Muscle of back (tissue), 11 donors: ENCODE data around the gene MT3. TPM values are rescaled to one million over a fixed set of nuclear protein-coding genes. Genes with fewer than 3 reads are reported as not detected.
"Not testable (repeated sequence)": the region's sequence is repeated elsewhere in the genome, so short reads cannot be mapped to it uniquely, and the experiment has no call there.

ENCODE experiments used
- DNase-seq, 3 donors: peaks; one replicate each; pipeline versions ENCODE4 v3.0.0 to v3.0.0-alpha.2; 2013
- polyA plus RNA-seq, 10 donors: library from polyadenylated mRNA; unstranded; fragments of 120-200 nt; gene quantifications; one replicate each; pipeline ENCODE4 v1.2.1, GENCODE V29; 2013; ENCODE audit not compliant: insufficient read length in 10 of 10

The MT3 gene
- polyA plus RNA-seq, 10 donors = 2.6 to 31.5 (median 19.6) TPM

DNA sequence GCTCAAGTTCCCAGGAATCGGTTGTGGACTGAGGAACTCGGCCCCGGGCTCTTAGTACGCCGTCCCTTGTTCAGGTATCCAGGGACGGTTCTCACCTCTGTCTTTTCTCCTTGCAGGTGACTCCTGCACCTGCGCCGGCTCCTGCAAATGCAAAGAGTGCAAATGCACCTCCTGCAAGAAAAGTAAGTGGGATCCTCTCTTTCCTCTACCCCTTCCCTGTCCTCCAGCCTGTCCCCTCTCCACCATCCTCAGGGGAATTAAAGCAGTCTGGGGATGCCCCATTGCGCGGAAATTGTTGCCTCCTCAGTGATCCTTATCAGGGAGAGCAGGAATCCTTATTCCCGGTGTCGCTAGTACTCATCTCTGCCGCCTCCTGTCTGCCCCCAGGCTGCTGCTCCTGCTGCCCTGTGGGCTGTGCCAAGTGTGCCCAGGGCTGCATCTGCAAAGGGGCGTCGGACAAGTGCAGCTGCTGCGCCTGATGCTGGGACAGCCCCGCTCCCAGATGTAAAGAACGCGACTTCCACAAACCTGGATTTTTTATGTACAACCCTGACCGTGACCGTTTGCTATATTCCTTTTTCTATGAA lies 19.6 kb downstream of the MT3 start:
- no peak for DNase-seq

DNA sequence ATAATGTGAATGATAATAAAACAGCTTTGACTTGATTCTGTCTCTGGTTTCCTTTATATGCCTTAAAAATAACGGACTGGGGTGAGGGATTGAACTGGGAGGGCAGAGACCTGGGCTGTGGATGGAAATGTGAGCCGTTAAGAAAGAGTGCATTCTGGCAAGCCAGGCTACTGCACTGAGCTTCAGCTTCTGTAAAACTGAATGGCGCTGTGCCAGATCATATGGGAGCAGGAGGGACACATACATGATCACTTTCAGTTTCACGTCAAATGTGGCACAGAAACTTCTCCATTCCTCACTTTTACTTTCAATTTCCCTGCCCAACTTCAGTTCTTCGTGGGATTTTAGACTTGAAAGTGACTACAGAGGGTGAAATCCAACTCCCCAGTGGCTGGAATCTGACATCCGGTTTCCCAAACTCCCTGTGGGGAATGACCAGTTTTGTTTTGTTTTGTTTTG lies 20.2 kb downstream of the MT3 start:
- peak in 2 of 3 donors; percentile 81 to 89 for DNase-seq

- DNase-seq = peak in 2 of 3 donors; percentile 22 to 56
Observed at GRCh38 chr16:56610017-56610608, 20.8 kb downstream of the MT3 start.

- peak in 1 of 3 donors; percentile 43 for DNase-seq
Observed at GRCh38 chr16:56610609-56611111, 21.3 kb downstream of the MT3 start.

- peak in 1 of 3 donors; percentile 37 for DNase-seq
Observed at GRCh38 chr16:56611281-56611833, 22.0 kb downstream of the MT3 start.

DNA sequence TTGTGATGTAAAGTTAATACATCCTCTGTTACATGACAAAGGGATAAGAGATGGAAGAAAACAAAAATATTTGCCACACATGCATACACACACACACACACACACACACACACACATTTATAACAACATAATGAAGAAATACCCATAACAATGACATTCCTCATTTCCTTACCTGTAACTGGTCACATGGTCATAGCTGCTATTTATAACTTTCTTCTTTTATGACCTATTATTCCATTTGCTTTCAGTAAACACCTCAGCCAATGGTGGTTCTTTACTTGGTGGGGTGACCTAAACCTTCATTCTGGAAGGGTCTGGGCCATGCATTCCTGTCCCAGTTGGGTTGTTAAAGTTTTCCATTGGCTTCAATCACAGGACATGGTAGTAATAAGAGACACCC lies 24.4 kb downstream of the MT3 start:
- DNase-seq = no peak

DNA sequence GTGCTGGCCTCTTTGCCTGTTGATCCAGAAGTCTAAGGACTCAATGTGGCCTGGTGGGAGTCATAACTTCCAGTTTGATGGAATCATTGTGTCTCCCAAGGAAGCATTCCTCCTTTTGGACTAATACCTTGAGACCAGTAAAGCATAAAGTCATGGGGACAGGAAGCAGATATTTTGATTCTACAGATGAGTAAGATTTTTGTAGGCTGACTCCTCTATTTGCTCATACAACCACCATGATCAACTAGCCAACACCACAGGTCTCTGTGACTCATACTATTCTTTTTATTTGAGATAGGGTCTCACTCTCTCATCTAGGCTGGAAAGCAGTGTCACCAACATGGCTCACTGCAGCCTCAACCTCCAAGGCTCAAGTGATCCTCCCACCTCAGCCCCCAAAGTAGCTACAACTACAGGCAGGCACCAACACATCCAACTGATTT lies 25.2 kb downstream of the MT3 start:
- peak in 1 of 3 donors; percentile 55 for DNase-seq

- no peak for DNase-seq
Observed at GRCh38 chr16:56615353-56615752, 26.0 kb downstream of the MT3 start.

GRCh38 chr16:56616608-56617211 lies 27.4 kb downstream of the MT3 start:
- no peak for DNase-seq

- DNase-seq = peak; percentile 64 to 85 (median 69)
Observed at GRCh38 chr16:56617212-56618085, 28.1 kb downstream of the MT3 start.

- DNase-seq = no peak
Observed at GRCh38 chr16:56618138-56618537, 28.8 kb downstream of the MT3 start.

GRCh38 chr16:56620339-56620897 lies 31.1 kb downstream of the MT3 start:
- no peak for DNase-seq

DNA sequence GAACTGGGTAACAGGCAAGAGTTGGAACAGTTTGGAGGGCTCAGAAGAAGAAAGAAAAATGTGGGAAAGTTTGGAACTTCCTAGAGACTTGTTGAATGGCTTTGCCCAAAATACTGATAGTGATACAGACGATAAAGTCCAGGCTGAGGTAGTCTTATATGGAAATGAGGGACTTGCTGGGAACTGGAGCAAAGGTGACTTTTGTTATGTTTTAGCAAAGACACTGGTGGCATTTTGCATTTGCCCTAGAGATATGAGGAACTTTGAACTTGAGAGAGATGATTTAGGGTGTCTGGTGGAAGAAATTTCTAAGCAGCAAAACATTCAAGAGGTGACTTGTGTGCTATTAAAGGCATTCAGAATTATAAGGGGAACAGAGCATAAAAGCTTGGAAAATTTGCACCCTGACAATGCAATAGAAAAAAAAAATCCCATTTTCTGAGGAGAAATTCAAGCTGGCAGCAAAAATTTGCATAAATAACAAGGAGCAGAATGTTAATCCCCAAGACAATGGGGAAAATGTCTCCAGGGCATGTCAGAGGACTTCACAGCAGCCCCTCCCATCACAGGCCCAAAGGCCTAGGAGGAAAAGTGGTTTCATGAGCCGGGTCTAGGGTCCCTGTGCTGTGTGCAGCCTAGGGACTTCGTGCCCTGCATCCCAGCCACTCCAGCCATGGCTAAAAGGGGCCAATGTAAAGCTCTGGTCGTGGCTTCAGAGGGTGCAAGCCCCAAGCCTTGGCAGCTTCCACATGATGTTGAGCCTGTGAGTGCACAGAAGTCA lies 32.5 kb downstream of the MT3 start:
- DNase-seq = not testable (repeated sequence)

DNA sequence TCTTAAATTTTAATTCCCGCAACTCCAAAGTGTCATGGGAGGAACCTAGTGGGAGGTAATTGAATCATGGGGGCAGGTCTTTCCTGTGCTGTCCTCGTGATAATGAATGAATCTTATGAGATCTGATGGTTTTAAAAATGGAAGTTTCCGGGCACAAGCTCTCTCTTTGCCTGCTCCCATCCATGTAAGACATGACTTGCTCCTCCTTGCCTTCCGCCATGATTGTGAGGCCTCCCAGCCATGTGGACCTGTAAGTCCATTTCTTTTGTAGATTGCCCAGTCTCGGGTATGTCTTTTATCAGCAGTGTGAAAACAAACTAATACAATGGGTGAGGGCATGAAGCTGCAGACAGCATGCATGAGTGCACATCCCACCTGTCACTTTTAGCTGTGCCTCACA lies 33.9 kb downstream of the MT3 start:
- not testable (repeated sequence) for DNase-seq

GRCh38 chr16:56623637-56624036 lies 34.3 kb downstream of the MT3 start:
- DNase-seq = no peak

DNA sequence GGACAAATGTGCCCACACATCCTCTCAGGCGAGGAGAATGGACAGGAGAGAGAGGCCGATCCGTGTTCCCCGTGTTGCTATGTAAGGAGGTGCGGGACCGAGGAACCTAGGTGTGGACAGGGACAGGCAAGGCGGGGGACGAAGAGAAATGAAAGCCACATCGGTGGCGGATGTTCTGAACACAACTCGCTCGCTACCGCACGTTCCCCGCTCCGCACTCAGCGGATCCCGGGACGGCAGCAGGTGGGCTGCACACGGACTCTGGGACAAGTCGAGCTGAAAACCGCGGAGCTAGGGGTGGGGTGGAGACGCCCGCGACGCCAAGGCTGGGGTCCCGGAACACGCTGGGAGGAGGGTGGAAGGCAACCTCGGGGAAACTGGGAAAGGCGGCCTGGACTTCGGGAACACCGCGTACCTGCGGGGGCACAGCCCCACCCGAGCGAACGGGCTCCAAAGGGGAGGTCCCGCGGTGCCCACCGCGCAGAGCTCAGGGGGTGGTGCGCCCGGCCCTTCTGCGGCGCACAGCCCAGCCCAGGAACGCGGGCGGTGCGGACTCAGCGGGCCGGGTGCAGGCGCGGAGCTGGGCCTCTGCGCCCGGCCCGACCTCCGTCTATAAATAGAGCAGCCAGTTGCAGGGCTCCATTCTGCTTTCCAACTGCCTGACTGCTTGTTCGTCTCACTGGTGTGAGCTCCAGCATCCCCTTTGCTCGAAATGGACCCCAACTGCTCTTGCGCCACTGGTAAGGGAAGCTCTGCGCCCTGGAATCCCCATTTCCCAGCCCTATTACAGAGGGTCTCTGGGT lies 36.0 kb downstream of the MT3 start, which contains the start of gene MT1E:
Gene MT1E (plus strand): TSS at position 642 of the 803 bp plus-strand sequence. CDS start 71 bp downstream, at position 713.
- peak; percentile 73 to 87 (median 82) for DNase-seq

GRCh38 chr16:56625943-56626654 lies 36.8 kb downstream of the MT3 start:
- peak; percentile 47 to 75 (median 59) for DNase-seq

DNA sequence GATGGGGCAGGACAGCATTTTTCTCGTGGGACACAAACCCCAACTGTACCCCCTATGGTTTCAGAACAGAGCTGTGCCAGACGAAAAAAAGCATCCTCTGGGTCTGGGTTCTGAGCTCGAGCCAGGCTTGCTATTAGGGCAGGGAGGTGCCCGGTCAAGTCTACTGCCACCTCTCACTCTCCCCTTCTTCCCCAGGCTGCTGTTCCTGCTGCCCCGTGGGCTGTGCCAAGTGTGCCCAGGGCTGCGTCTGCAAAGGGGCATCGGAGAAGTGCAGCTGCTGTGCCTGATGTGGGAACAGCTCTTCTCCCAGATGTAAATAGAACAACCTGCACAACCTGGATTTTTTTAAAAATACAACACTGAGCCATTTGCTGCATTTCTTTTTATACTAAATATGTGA lies 37.4 kb downstream of the MT3 start:
- no peak for DNase-seq
